CD8-positive, alpha-beta memory T cell (primary cell): ENCODE data around the gene EIF3K. TPM values are rescaled to one million over a fixed set of nuclear protein-coding genes. Genes with fewer than 3 reads are reported as not detected.

Source experiments
- CTCF ChIA-PET: fragments of 350-600 bp; sonication (Branson Sonifier 250); formaldehyde crosslinking; loops from one replicate; lab custom pipeline; 2021; ENCODE audit warnings: antibody characterized with exemption; lab: Charles Lee
- POLR2A ChIA-PET: fragments of 350-600 bp; sonication (Branson Sonifier 250); formaldehyde crosslinking; loops from one replicate; lab custom pipeline; 2021; ENCODE audit warnings: antibody characterized with exemption; lab: Charles Lee
- DNase-seq, 5 donors: peaks; one replicate each; pipeline versions ENCODE4 v3.0.0 to v3.0.0-alpha.2; 2020 to 2022; ENCODE audit warnings: mixed read lengths in 1 of 5
- H3K27ac ChIP-seq: one replicate; pipeline ENCODE4 v1.7.0; 2013; ENCODE audit warnings: low read depth, mild to moderate bottlenecking, low read length, moderate library complexity
- H3K27me3 ChIP-seq: 2 replicates; pipeline ENCODE4 v1.7.0; 2013; ENCODE audit warnings: low read length, mild to moderate bottlenecking; ENCODE audit not compliant: insufficient read depth, poor library complexity, severe bottlenecking
- H3K36me3 ChIP-seq: 2 replicates; pipeline ENCODE4 v1.7.0; 2013; ENCODE audit warnings: mild to moderate bottlenecking, low read length, moderate library complexity; ENCODE audit not compliant: insufficient read depth
- H3K4me1 ChIP-seq: 2 replicates; pipeline ENCODE4 v1.7.0; 2013; ENCODE audit warnings: mild to moderate bottlenecking, low read length, moderate library complexity; ENCODE audit not compliant: insufficient read depth
- H3K4me3 ChIP-seq: 2 replicates; pipeline ENCODE4 v1.7.0; 2013; ENCODE audit warnings: mild to moderate bottlenecking, low read length
- H3K9me3 ChIP-seq: 2 replicates; pipeline ENCODE4 v1.7.0; 2013; ENCODE audit warnings: mild to moderate bottlenecking, low read length
- H3K27ac Mint-ChIP-seq, 8 donors: one replicate each; pipeline ENCODE4 v1.8.0; 2020 to 2021; ENCODE audit warnings: mixed read lengths in 8 of 8, mild to moderate bottlenecking in 6 of 8, inconsistent platforms in 3 of 8, moderate library complexity in 3 of 8
- H3K27me3 Mint-ChIP-seq, 2 donors: one replicate each; pipeline ENCODE4 v1.8.0; 2020 to 2021; ENCODE audit warnings: mixed read lengths in 2 of 2, mild to moderate bottlenecking in 1 of 2, moderate library complexity in 1 of 2
- H3K36me3 Mint-ChIP-seq, 3 donors: one replicate each; pipeline ENCODE4 v1.8.0; 2020 to 2021; ENCODE audit warnings: mixed read lengths in 3 of 3, inconsistent platforms in 1 of 3, mild to moderate bottlenecking in 1 of 3
- H3K4me1 Mint-ChIP-seq, 3 donors: one replicate each; pipeline ENCODE4 v1.8.0; 2020 to 2021; ENCODE audit warnings: mixed read lengths in 3 of 3, inconsistent platforms in 1 of 3, mild to moderate bottlenecking in 1 of 3
- H3K4me3 Mint-ChIP-seq, 7 donors: one replicate each; pipeline ENCODE4 v1.8.0; 2020 to 2021; ENCODE audit warnings: mixed read lengths in 7 of 7, mild to moderate bottlenecking in 6 of 7, moderate library complexity in 4 of 7, inconsistent platforms in 2 of 7
- H3K9me3 Mint-ChIP-seq, 5 donors: one replicate each; pipeline ENCODE4 v1.8.0; 2020 to 2022; ENCODE audit warnings: mixed read lengths in 5 of 5, mild to moderate bottlenecking in 3 of 5, moderate library complexity in 2 of 5, inconsistent platforms in 1 of 5
- polyA plus RNA-seq: library from polyadenylated mRNA; unstranded; fragments of 300-500 nt; fragmentation: Illumina TruSeq; gene quantifications from one replicate; pipeline ENCODE4 v1.2.3, GENCODE V29; 2021
- total RNA-seq, 2 experiments: library from RNA; stranded (reverse); gene quantifications; one replicate each; pipeline ENCODE4 v1.2.3, GENCODE V29; 2021

Gene EIF3K
- total and polyA plus RNA-seq, 3 experiments from 2014 or later = 275 to 401 (median 282) TPM

- H3K9me3 Mint-ChIP-seq = no peaks in the 10 kb centered on the region
- ChIA-PET POLR2A (no interaction called here), CTCF (interaction anchor here (1.1 to 1.4 kb wide), 2 partner anchors 69 to 182 kb away, joined by 3 to 4 read pairs; no protein-coding TSS in a partner anchor)
- H3K36me3 ChIP-seq = no peaks in the 10 kb centered on the region
- DNase-seq = no peak
- peaks cover 0 to 34% (median 2%) of the 10 kb centered on the region in 3 donors for H3K36me3 Mint-ChIP-seq
- no peaks in the 10 kb centered on the region for H3K27me3 ChIP-seq
- H3K4me1 ChIP-seq = peaks cover 83% of the 10 kb centered on the region
- H3K9me3 ChIP-seq = no peaks in the 10 kb centered on the region
- H3K27me3 Mint-ChIP-seq = no peaks in the 10 kb centered on the region
- H3K4me1 Mint-ChIP-seq = peaks cover 77 to 95% (median 86%) of the 10 kb centered on the region in 3 donors
- peak overlapping the region in 3 of 7 donors; percentile 15 to 62 (median 50) for H3K4me3 Mint-ChIP-seq
- H3K4me3 ChIP-seq = no peak overlapping the region
- peak overlapping the region in 6 of 8 donors; percentile 33 to 94 (median 60) for H3K27ac Mint-ChIP-seq
- no peak overlapping the region for H3K27ac ChIP-seq
These were observed 41.7 kb downstream of the EIF3K start for GRCh38 chr19:38660724-38661123.

- DNase-seq = no peak
- peaks cover 83% of the 10 kb centered on the region for H3K4me1 ChIP-seq
- H3K9me3 ChIP-seq = no peaks in the 10 kb centered on the region
- Mint-ChIP-seq H3K27ac (peak overlapping the region in 4 of 8 donors; percentile 33 to 94 (median 69)), H3K4me3 (peak overlapping the region in 2 of 7 donors; percentile 15 to 51), H3K9me3 (no peaks in the 10 kb centered on the region), H3K27me3 (no peaks in the 10 kb centered on the region), H3K36me3 (peaks cover 0 to 34% (median 2%) of the 10 kb centered on the region in 3 donors), H3K4me1 (peaks cover 77 to 95% (median 86%) of the 10 kb centered on the region in 3 donors)
- ChIA-PET POLR2A (no interaction called here), CTCF (interaction anchor here (1.4 kb wide), 1 partner anchor 181 kb away, joined by 4 read pairs; no protein-coding TSS in a partner anchor)
- no peaks in the 10 kb centered on the region for H3K27me3 ChIP-seq
- no peaks in the 10 kb centered on the region for H3K36me3 ChIP-seq
- H3K4me3 ChIP-seq = no peak overlapping the region
- no peak overlapping the region for H3K27ac ChIP-seq
These were observed 42.1 kb downstream of the EIF3K start for GRCh38 chr19:38661136-38661535.

GRCh38 chr19:38661996-38662395 lies 43.0 kb downstream of the EIF3K start:
- Mint-ChIP-seq H3K27ac (peak overlapping the region in 3 of 8 donors; percentile 6 to 65 (median 37)), H3K4me3 (no peak overlapping the region), H3K9me3 (no peaks in the 10 kb centered on the region), H3K27me3 (no peaks in the 10 kb centered on the region), H3K36me3 (peaks cover under 1 to 32% (median 2%) of the 10 kb centered on the region in 3 donors), H3K4me1 (peaks cover 77 to 95% (median 86%) of the 10 kb centered on the region in 3 donors)
- no peak overlapping the region for H3K4me3 ChIP-seq
- H3K27me3 ChIP-seq = no peaks in the 10 kb centered on the region
- peaks cover 83% of the 10 kb centered on the region for H3K4me1 ChIP-seq
- no peak for DNase-seq
- POLR2A ChIA-PET = interaction anchor here (0.9 kb wide), 1 partner anchor 12 kb away, joined by 4 read pairs; no protein-coding TSS in a partner anchor
- CTCF ChIA-PET = interaction anchor here (0.7 to 1.0 kb wide), 4 partner anchors 19 to 259 kb away, joined by 3 read pairs; partner anchors contain the start of gene FAM98C
- H3K27ac ChIP-seq = no peak overlapping the region
- no peaks in the 10 kb centered on the region for H3K36me3 ChIP-seq
- no peaks in the 10 kb centered on the region for H3K9me3 ChIP-seq

- H3K36me3 Mint-ChIP-seq = peaks cover 2 to 31% (median 3%) of the 10 kb centered on the region in 3 donors
- H3K27ac ChIP-seq = no peak overlapping the region
- no peaks in the 10 kb centered on the region for H3K27me3 ChIP-seq
- ChIA-PET POLR2A (interaction anchor here (0.9 kb wide), 1 partner anchor 12 kb away, joined by 4 read pairs; no protein-coding TSS in a partner anchor), CTCF (interaction anchor here (0.8 to 1.0 kb wide), 3 partner anchors 18 to 260 kb away, joined by 3 read pairs; partner anchors contain the start of gene FAM98C)
- DNase-seq = no peak
- no peaks in the 10 kb centered on the region for H3K9me3 Mint-ChIP-seq
- peaks cover 79 to 96% (median 86%) of the 10 kb centered on the region in 3 donors for H3K4me1 Mint-ChIP-seq
- H3K4me3 ChIP-seq = no peak overlapping the region
- H3K36me3 ChIP-seq = no peaks in the 10 kb centered on the region
- H3K4me3 Mint-ChIP-seq = no peak overlapping the region
- H3K27ac Mint-ChIP-seq = peak overlapping the region in 2 of 8 donors; percentile 60 to 65
- H3K9me3 ChIP-seq = no peaks in the 10 kb centered on the region
- H3K4me1 ChIP-seq = peaks cover 83% of the 10 kb centered on the region
- no peaks in the 10 kb centered on the region for H3K27me3 Mint-ChIP-seq
These were observed 43.7 kb downstream of the EIF3K start for GRCh38 chr19:38662537-38663155.

GRCh38 chr19:38663156-38663651 lies 44.2 kb downstream of the EIF3K start:
- ChIA-PET POLR2A (no interaction called here), CTCF (interaction anchor here (0.9 kb wide), 1 partner anchor 18 kb away, joined by 3 read pairs; no protein-coding TSS in a partner anchor)
- Mint-ChIP-seq H3K36me3 (peaks cover 2 to 31% (median 3%) of the 10 kb centered on the region in 3 donors), H3K27ac (peak overlapping the region in 3 of 8 donors; percentile 61 to 83 (median 63)), H3K4me1 (peaks cover 79 to 96% (median 86%) of the 10 kb centered on the region in 3 donors), H3K9me3 (no peaks in the 10 kb centered on the region), H3K27me3 (no peaks in the 10 kb centered on the region), H3K4me3 (peak overlapping the region in 2 of 7 donors; percentile 20 to 54)
- Histone ChIP-seq H3K4me3 (no peak overlapping the region), H3K9me3 (no peaks in the 10 kb centered on the region), H3K4me1 (peaks cover 83% of the 10 kb centered on the region), H3K27ac (no peak overlapping the region), H3K36me3 (no peaks in the 10 kb centered on the region), H3K27me3 (no peaks in the 10 kb centered on the region)
- no peak for DNase-seq

GRCh38 chr19:38663957-38664502 lies 45.0 kb downstream of the EIF3K start:
- peak overlapping the region; percentile 21 for H3K27ac ChIP-seq
- no peaks in the 10 kb centered on the region for H3K36me3 ChIP-seq
- ChIA-PET CTCF (interaction anchor here (0.9 kb wide), 2 partner anchors 17 to 266 kb away, joined by 3 read pairs; no protein-coding TSS in a partner anchor), POLR2A (interaction anchor here (0.8 kb wide), 1 partner anchor 17 kb away, joined by 5 read pairs; no protein-coding TSS in a partner anchor)
- DNase-seq = peak in 2 of 5 donors; percentile 41 to 57
- no peak overlapping the region for H3K4me3 ChIP-seq
- H3K4me1 Mint-ChIP-seq = peaks cover 79 to 96% (median 87%) of the 10 kb centered on the region in 3 donors
- H3K27me3 Mint-ChIP-seq = no peaks in the 10 kb centered on the region
- H3K27ac Mint-ChIP-seq = peak overlapping the region; percentile 54 to 87 (median 82)
- no peaks in the 10 kb centered on the region for H3K9me3 Mint-ChIP-seq
- H3K9me3 ChIP-seq = no peaks in the 10 kb centered on the region
- peak overlapping the region; percentile 53 to 86 (median 63) for H3K4me3 Mint-ChIP-seq
- peaks cover 83% of the 10 kb centered on the region for H3K4me1 ChIP-seq
- peaks cover 3 to 29% (median 5%) of the 10 kb centered on the region in 3 donors for H3K36me3 Mint-ChIP-seq
- no peaks in the 10 kb centered on the region for H3K27me3 ChIP-seq

GRCh38 chr19:38664503-38665211 lies 45.7 kb downstream of the EIF3K start:
- no peaks in the 10 kb centered on the region for H3K9me3 ChIP-seq
- peak overlapping the region; percentile 54 to 87 (median 79) for H3K27ac Mint-ChIP-seq
- CTCF ChIA-PET = interaction anchor here (0.9 kb wide), 1 partner anchor 265 kb away, joined by 3 read pairs; no protein-coding TSS in a partner anchor
- no peaks in the 10 kb centered on the region for H3K9me3 Mint-ChIP-seq
- no peaks in the 10 kb centered on the region for H3K36me3 ChIP-seq
- peaks cover 3 to 30% (median 5%) of the 10 kb centered on the region in 3 donors for H3K36me3 Mint-ChIP-seq
- no peaks in the 10 kb centered on the region for H3K27me3 Mint-ChIP-seq
- H3K27ac ChIP-seq = peak overlapping the region; percentile 21
- DNase-seq = no peak
- POLR2A ChIA-PET = interaction anchor here (0.8 kb wide), 1 partner anchor 17 kb away, joined by 5 read pairs; no protein-coding TSS in a partner anchor
- H3K4me3 ChIP-seq = no peak overlapping the region
- peaks cover 79 to 96% (median 87%) of the 10 kb centered on the region in 3 donors for H3K4me1 Mint-ChIP-seq
- peaks cover 83% of the 10 kb centered on the region for H3K4me1 ChIP-seq
- H3K4me3 Mint-ChIP-seq = peak overlapping the region; percentile 53 to 86 (median 63)
- H3K27me3 ChIP-seq = no peaks in the 10 kb centered on the region
